CD4-positive, alpha-beta T cell treated with Interleukin-21 for 1 hour (primary cell): ENCODE measurements around the gene SCN1B.
"Not testable (repeated sequence)": the region's sequence is repeated elsewhere in the genome, so short reads cannot be mapped to it uniquely, and the experiment has no call there.

Source experiments
- DNase-seq: peaks from one replicate; pipeline ENCODE4 v3.0.0-alpha.2; 2020

The SCN1B gene

DNA sequence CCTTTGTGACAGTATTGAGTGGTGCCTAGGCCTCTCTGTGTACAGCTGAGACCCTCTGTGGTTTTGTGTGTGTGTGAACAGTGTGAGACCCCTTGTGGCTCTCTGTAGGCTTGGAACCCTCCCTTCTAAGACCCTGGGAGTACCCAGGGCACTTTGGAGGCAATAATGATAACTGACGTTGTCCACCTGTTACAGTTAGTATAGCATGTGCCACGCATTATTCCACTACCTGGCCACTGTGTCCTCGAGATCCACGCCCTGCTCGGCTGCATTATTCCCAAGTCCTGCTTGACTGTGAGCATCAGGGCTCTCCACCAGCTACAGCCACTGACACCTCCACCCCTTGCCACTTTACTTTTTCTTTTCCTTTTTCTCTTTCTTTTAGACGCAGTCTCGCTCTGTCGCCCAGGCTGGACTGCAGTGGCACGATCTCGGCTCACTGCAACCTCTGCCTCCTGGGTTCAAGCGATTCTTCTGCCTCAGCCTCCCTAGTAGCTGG lies 28.2 kb upstream of the SCN1B start:
- no peak for DNase-seq

GRCh38 chr19:35004517-35005255 lies 25.6 kb upstream of the SCN1B start:
- no peak for DNase-seq

GRCh38 chr19:35005256-35005977 lies 24.9 kb upstream of the SCN1B start:
- no peak for DNase-seq

- DNase-seq = not testable (repeated sequence)
Observed at GRCh38 chr19:35006007-35006341, 24.3 kb upstream of the SCN1B start.

GRCh38 chr19:35006342-35006998 lies 23.8 kb upstream of the SCN1B start:
- DNase-seq = no peak

GRCh38 chr19:35006999-35007365 lies 23.3 kb upstream of the SCN1B start:
- no peak for DNase-seq

- not testable (repeated sequence) for DNase-seq
Observed at GRCh38 chr19:35007427-35007826, 22.8 kb upstream of the SCN1B start.

- DNase-seq = no peak
Observed at GRCh38 chr19:35008891-35009341, 21.4 kb upstream of the SCN1B start.

DNA sequence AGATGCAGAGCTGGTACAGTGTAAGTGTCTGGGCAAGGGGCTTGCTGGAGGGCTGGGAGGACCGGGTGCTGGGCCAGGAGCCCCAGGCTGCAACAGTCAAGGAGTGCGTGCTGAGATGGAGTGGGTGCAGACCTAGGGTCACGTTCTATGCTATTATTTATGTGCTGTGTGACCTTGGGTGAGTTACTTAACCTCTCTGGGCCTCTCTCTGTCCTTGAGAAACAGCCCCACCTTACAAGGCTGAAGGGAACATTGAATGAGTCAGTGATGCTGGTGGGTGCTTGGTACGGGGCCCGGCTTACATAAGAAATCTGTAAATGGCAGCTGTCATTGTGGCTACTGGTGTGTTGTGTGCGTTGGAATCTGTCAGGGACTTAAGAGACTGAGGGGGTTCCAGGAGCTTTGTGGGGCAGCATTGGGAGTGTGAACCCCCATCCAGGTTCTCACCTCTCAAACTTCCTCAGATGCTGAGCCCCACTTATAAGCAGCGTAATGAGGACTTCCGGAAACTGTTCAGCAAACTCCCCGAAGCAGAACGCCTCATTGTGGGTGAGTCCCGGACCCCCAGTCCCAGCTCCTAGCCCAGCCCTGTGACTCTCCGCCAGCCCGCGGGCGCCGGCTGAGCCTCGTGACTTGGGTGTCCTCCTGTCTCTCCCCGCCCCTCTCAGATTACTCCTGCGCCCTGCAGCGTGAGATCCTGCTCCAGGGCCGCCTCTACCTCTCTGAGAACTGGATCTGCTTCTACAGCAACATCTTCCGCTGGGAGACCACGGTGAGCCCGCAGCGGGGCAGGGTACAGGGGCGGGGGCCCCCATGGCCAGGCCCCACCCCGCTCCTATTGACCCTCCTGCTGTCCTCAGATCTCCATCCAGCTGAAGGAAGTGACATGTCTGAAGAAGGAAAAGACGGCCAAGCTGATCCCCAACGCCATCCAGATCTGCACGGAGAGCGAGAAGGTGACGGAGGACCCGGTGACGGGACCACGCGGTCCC lies 20.6 kb upstream of the SCN1B start:
- no peak for DNase-seq

GRCh38 chr19:35011091-35011689 lies 19.1 kb upstream of the SCN1B start:
- DNase-seq = peak; percentile 61

DNA sequence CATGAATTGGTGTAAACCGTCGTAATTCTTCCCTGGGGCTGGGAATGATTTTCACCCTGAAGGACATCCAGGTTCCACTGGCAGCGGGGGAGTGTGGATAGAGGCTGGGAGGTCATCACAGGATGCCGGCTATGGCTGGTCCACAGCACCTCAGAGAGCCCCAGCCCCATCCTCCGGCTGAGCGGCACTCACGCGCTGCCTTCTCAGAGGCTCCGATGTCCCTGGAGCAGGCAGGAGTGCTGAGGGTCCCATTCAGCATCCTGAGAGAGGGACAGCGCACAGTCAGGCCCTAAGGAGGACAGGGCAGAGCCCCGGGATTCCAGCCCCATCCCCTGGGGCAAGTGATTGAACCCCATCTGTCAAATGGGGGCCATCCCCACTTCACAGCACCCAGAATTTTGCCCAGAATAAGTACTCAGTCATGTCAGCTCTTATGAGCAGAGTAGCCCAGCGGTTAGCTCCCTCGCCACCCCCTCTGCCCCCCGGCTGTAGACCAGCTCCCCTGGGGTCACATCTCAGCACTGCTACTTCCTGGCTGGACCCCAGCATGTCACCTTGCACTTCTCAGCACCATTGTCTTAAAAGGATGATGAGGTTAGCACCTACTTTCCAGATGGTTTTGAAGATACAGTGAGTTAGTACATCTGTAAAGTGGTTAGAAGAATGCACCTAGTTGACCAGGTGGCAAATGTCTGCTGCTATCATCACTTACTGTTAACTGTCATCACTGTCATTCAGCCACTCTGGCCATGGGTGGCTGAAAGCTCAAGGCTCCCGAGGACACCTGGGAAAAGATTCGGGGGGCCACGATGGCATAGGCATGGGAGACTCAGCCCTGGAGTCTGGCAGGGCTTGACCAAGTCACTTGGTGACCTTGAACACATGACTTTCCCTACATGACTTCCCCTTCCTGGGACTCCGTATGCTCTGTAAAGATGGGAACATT lies 18.3 kb upstream of the SCN1B start:
- DNase-seq = peak; percentile 49

DNA sequence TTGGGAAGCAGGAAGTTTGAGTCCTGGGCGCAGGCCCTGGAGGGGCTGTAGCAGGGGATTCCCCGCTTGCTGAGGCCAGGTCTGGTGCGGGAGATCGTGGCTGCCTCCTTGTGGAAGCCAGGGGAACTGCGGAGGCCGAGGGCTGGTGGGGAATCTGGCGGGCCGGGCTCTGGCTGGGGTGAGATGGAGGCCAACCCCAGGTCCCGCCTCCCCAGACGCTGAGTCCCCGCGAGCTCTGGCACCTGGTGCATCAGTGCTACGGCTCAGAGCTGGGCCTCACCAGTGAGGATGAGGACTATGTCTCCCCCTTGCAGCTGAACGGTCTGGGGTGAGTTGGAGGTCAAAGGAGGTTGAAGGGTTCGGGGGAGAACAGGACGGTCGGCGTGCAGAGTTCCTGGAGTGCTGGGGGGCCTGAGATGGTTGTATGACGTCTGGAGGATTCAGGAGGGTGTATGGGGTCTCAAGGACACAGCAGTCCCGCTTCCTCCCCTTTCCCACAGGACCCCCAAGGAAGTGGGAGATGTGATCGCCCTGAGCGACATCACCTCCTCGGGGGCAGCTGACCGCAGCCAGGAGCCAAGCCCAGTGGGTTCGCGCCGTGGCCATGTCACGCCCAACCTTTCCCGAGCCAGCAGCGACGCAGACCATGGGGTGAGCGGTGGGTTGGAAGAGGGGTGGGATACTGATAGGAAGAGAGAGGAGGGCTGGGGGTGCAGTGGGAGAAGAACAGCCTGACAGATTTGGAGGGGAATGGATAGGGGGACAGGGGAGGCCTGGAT lies 17.0 kb upstream of the SCN1B start:
- DNase-seq = peak; percentile 86

GRCh38 chr19:35013820-35014754 lies 16.2 kb upstream of the SCN1B start:
- peak; percentile 84 for DNase-seq

- DNase-seq = not testable (repeated sequence)
Observed at GRCh38 chr19:35014774-35015173, 15.5 kb upstream of the SCN1B start.

DNA sequence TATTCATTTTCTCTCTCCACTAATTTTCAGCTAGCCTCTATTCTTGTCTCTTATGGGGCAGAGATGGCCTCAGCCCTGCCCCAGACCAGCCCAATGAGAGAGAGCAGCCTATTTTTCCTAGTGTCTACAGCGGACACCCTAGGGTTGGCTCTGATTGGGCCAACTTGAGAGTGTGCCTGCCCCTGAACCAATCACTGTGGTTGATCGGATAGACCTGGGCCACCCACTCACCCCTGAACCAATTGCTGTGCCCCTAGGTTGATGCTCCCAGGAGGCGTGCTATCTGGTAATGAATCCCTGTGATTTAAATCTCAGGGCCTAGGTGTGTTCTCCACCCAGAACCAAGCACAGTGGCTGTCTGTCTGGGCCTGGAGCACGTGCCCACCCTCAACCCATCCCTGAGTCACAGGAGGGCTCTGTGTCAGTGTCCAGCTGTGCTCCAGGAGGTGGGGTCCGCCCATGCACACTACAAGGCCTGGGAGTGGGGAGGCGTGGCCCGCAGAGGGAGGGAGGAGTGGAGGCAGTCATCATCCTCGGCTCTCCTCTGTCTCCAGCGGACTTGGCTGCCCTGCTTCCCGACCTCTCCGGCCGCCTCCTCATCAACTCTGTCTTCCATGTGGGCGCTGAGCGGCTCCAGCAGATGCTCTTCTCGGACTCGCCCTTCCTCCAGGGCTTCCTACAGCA lies 14.9 kb upstream of the SCN1B start:
- DNase-seq = no peak

DNA sequence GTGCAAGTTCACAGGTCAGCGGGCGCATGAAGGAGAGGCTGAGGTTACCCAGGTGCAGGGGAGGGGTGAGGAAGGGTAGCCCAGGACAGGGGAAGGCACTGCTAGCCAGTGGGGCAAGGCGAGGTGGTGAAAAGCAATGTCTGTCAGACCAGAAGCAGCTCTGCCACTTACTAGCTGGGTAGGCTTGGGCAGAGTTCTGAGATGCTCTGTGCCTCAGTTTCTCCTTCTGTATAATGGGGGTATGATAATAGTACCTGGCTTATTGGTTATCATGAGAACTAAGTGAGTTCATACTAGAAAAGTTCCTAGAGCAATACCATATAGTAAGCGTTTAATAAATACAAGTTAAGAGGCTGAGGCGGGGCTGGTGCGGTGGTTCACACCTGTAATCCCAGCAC lies 14.3 kb upstream of the SCN1B start:
- no peak for DNase-seq

- no peak for DNase-seq
Observed at GRCh38 chr19:35017507-35017906, 12.8 kb upstream of the SCN1B start.

- no peak for DNase-seq
Observed at GRCh38 chr19:35018379-35018778, 11.9 kb upstream of the SCN1B start.
